ENCODE results near the gene CALML3. TPM values are rescaled to one million over a fixed set of nuclear protein-coding genes. Genes with fewer than 3 reads are reported as not detected.

CALML3 gene
- polyA plus RNA-seq, 1 donor from 2014 or later, result not detected

DNA sequence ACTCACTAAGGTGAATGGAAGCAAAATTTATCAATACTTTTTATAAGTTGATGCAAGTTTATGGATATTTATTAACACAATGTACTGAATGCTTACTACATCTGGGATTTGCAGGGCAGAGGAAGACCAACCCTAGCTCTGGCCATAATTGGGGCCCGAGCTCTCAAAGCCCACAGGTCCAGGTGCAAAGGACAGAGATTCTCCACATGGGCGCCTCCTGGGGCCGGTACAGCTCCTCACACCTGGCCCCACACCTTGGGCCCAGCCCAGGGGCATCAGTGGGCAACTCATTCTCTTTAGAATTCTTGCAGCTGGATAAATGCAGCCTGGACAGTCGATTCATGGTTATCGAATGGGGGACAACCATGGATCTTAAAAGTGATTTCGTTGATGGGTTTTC lies 47.1 kb downstream of the CALML3 start:
- H3K79me2 ChIP-seq (replicated peaks; ENCODE audit: insufficient read depth, low read length), result no peaks in the 10 kb centered on the region
- no peaks in the 10 kb centered on the region for H3K9me3 ChIP-seq (ENCODE audit: low read length)
- H3K27me3 ChIP-seq (ENCODE audit: insufficient read depth, low read depth, low read length), result no peaks in the 10 kb centered on the region
- H3K9me2 ChIP-seq (ENCODE audit: insufficient read depth, low read length), result no peaks in the 10 kb centered on the region
- TF ChIP-seq POLR2AphosphoS5 (IDR thresholded peaks at IDR 0.05), result no peak
- TF ChIP-seq SMC3 (conservative IDR thresholded peaks at IDR 0.05; ENCODE audit: poor library complexity), result no peak
- TF ChIP-seq RAD21 (conservative IDR thresholded peaks at IDR 0.05), result no peak
- TF ChIP-seq MXI1 (conservative IDR thresholded peaks at IDR 0.05; ENCODE audit: poor library complexity, severe bottlenecking), result no peak
- no peak for TF ChIP-seq TAF1 (IDR thresholded peaks at IDR 0.05; ENCODE audit: low read depth)
- H3K27ac ChIP-seq (ENCODE audit: low read length), result no peak overlapping the region
- no peak overlapping the region for H2AFZ ChIP-seq (ENCODE audit: low read depth, low read length)
- H3F3A ChIP-seq (ENCODE audit: insufficient read depth, low read length, poor library complexity, severe bottlenecking), result no peaks in the 10 kb centered on the region
- no peaks in the 10 kb centered on the region for H3K36me3 ChIP-seq (ENCODE audit: insufficient read depth, low read length)
- no peaks in the 10 kb centered on the region for H4K20me1 ChIP-seq (ENCODE audit: insufficient read depth)
- H3K4me3 ChIP-seq (ENCODE audit: low read length), result no peak overlapping the region
- H3K4me2 ChIP-seq (ENCODE audit: low read length), result no peak overlapping the region
- no peak overlapping the region for H3K9ac ChIP-seq (ENCODE audit: low read length)

DNA sequence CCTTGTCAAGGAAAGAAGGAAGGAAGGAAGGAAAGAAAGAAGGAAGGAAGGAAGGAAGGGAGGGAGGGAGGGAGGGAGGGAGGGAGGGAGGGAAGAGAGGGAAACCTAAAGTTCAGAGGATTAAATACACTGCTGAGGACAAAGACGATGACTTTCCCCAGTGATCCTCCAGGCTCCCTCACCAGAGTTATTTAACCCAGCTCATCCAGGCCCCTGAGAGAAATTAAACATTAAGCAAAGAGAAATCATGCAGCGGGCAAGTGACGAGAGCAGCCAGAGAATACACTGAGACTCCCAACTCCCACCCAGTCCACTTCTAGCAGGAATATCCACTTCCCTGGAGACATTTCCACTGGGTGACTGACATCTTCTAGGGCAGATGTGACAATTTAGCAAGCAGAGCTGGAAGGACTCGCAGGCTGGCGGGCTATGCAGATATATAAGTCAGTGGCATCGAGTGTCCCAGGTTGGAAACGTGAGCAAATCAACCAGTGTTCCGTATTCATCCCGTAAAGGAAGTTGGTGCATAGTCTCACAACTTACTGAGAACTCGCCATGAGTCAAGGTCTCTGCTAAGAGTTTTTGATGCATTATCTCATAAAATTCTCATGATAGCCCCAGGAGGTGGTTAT lies 48.7 kb downstream of the CALML3 start:
- H3K4me2 ChIP-seq (ENCODE audit: low read length), result no peak overlapping the region
- H3K9me3 ChIP-seq (ENCODE audit: low read length), result no peaks in the 10 kb centered on the region
- H3K4me3 ChIP-seq (ENCODE audit: low read length), result no peak overlapping the region
- H3K79me2 ChIP-seq (replicated peaks; ENCODE audit: insufficient read depth, low read length), result no peaks in the 10 kb centered on the region
- H3K9me2 ChIP-seq (ENCODE audit: insufficient read depth, low read length), result no peaks in the 10 kb centered on the region
- TF ChIP-seq SMC3 (conservative IDR thresholded peaks at IDR 0.05; ENCODE audit: poor library complexity) (no peak), EP300 (conservative IDR thresholded peaks at IDR 0.05; ENCODE audit: poor library complexity, severe bottlenecking) (no peak), TAF1 (IDR thresholded peaks at IDR 0.05; ENCODE audit: low read depth) (no peak), MXI1 (conservative IDR thresholded peaks at IDR 0.05; ENCODE audit: poor library complexity, severe bottlenecking) (no peak), EZH2 (IDR thresholded peaks at IDR 0.05; ENCODE audit: borderline replicate concordance, insufficient read depth, low read length, poor library complexity, severe bottlenecking) (no peak), RAD21 (conservative IDR thresholded peaks at IDR 0.05) (no peak), POLR2AphosphoS5 (IDR thresholded peaks at IDR 0.05) (no peak)
- TF ChIP-seq, protein P1, sequence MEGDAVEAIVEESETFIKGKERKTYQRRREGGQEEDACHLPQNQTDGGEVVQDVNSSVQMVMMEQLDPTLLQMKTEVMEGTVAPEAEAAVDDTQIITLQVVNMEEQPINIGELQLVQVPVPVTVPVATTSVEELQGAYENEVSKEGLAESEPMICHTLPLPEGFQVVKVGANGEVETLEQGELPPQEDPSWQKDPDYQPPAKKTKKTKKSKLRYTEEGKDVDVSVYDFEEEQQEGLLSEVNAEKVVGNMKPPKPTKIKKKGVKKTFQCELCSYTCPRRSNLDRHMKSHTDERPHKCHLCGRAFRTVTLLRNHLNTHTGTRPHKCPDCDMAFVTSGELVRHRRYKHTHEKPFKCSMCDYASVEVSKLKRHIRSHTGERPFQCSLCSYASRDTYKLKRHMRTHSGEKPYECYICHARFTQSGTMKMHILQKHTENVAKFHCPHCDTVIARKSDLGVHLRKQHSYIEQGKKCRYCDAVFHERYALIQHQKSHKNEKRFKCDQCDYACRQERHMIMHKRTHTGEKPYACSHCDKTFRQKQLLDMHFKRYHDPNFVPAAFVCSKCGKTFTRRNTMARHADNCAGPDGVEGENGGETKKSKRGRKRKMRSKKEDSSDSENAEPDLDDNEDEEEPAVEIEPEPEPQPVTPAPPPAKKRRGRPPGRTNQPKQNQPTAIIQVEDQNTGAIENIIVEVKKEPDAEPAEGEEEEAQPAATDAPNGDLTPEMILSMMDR (IDR thresholded peaks at IDR 0.05; ENCODE audit: poor library complexity, severe bottlenecking), result no peak
- TF ChIP-seq, protein P2, sequence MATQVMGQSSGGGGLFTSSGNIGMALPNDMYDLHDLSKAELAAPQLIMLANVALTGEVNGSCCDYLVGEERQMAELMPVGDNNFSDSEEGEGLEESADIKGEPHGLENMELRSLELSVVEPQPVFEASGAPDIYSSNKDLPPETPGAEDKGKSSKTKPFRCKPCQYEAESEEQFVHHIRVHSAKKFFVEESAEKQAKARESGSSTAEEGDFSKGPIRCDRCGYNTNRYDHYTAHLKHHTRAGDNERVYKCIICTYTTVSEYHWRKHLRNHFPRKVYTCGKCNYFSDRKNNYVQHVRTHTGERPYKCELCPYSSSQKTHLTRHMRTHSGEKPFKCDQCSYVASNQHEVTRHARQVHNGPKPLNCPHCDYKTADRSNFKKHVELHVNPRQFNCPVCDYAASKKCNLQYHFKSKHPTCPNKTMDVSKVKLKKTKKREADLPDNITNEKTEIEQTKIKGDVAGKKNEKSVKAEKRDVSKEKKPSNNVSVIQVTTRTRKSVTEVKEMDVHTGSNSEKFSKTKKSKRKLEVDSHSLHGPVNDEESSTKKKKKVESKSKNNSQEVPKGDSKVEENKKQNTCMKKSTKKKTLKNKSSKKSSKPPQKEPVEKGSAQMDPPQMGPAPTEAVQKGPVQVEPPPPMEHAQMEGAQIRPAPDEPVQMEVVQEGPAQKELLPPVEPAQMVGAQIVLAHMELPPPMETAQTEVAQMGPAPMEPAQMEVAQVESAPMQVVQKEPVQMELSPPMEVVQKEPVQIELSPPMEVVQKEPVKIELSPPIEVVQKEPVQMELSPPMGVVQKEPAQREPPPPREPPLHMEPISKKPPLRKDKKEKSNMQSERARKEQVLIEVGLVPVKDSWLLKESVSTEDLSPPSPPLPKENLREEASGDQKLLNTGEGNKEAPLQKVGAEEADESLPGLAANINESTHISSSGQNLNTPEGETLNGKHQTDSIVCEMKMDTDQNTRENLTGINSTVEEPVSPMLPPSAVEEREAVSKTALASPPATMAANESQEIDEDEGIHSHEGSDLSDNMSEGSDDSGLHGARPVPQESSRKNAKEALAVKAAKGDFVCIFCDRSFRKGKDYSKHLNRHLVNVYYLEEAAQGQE (IDR thresholded peaks at IDR 0.05; ENCODE audit: borderline replicate concordance), result no peak
- no peaks in the 10 kb centered on the region for H3F3A ChIP-seq (ENCODE audit: insufficient read depth, low read length, poor library complexity, severe bottlenecking)
- no peaks in the 10 kb centered on the region for H3K27me3 ChIP-seq (ENCODE audit: insufficient read depth, low read depth, low read length)
- H3K36me3 ChIP-seq (ENCODE audit: insufficient read depth, low read length), result no peaks in the 10 kb centered on the region
- no peak overlapping the region for H2AFZ ChIP-seq (ENCODE audit: low read depth, low read length)
- H3K27ac ChIP-seq (ENCODE audit: low read length), result no peak overlapping the region
- no peak overlapping the region for H3K9ac ChIP-seq (ENCODE audit: low read length)
- no peaks in the 10 kb centered on the region for H4K20me1 ChIP-seq (ENCODE audit: insufficient read depth)

All from neural cell (in vitro differentiated cells).